LHCN-M2 (cell line): ENCODE results near the gene TMEM59L. TPM values are rescaled to one million over a fixed set of nuclear protein-coding genes. Genes with fewer than 3 reads are reported as not detected.
A peak's percentile ranks its signal among the peaks of the same experiment; 100 is the strongest.

Experiments used
- DNase-seq: peaks from one replicate; pipeline ENCODE4 v3.0.0-alpha.2; 2012; ENCODE audit warnings: low read depth
- total RNA-seq: library from RNA; depleted of rRNA; stranded (reverse); fragments of >200 nt; gene quantifications from 2 replicates; pipeline ENCODE4 v1.2.3, GENCODE V29; 2014

TMEM59L gene
- total RNA-seq, 1 experiment from 2014 or later, result 0.11 TPM

DNA sequence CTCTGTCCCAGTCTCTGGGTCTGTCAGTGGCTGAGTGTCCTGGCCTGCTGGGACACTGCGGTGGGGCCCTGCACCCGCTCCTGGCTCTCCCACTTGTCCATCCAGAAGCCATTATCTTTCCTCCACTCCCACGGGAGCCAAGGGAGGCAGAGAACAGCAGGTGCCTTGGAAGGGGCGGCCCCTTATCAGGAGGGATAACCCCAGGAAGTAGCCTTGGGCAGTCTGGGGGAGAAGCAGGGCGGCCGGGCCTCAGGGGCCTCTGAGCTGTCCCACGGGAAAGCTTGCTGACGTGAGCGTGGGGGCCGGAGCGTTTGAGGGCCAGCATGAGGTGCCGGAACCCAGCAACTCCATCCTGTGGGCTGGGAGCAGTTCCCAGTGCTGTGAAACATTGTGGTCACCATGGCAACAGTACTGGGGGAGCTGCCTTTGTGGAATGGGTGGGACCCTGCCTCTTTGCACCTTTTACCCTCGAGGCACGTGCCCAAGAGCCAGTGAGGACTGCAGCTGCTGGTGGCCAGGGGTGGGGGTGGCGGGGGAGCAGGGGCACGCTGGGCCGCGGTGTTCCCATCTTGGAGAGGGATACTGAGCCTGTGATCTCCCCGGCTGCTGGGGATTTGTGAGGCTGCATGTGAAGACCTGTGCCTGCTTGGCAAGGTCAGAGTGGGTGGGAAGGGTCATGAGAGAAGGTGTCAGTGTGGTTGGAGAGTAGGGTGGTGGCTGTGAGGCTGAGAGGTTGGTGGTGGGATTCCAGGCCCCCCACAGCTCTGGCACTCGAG lies 45.1 kb downstream of the TMEM59L start:
- DNase-seq, result no peak

DNA sequence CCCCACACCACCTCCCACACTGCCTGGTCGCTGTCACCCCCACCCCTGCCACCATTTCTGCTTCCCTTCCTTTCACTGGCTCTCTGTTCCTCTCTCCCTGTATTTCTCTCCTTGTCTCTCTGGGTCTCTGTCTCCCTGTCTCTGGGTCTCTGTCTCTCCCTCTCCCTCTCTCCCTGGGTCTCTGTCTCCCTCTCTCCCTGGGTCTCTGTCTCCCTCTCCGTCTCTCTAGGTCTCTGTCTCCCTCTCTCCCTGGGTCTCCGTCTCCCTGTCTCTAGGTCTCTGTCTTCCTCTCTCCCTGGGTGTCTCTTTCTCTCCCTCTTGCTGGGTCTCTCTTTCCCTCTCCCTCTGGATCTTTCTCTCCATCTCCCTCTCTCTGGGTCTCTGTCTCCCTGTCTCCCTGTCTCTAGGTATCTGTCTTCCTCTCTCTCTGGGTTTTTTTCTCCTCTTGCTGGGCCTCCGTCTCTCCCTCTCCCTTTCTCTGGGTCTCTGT lies 45.7 kb downstream of the TMEM59L start:
- no peak for DNase-seq

DNA sequence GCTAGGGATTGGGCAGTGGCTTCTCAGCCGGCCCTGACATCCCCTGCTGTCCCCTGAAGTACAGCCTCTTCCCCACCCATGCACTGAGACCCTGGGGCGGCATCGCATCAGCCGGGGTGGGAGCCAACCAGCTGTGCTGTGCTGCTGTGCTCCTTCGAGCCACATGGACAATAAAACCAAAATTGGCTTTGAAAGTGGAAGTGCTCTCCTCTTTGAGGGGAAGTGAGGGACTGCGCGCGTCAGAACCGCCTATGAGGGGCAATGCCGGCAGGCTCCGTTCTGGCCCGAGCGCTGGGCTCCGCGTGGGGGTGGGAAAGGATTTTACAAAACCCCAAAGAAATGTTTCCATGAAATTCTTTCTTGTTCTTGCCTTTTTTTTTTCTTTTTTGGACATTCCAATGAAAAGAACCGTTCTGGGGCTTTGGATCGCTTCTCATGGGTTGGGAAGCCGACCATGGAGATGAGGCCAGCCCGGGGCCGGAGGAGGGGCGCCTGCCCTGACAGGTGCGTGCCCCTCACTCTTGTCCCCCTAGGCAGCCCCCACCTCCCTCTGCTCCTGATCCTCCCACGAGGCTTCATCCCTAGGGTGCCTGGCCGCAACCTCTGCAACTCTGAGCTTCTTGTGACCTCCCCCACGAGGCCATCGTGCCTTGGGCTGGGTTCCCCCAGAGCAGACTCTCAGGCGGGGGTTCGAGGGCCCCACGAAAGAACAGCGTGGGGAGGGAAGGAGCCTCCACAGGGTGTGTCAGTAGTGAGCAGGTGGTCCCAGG lies 46.8 kb downstream of the TMEM59L start:
- DNase-seq, result no peak

DNA sequence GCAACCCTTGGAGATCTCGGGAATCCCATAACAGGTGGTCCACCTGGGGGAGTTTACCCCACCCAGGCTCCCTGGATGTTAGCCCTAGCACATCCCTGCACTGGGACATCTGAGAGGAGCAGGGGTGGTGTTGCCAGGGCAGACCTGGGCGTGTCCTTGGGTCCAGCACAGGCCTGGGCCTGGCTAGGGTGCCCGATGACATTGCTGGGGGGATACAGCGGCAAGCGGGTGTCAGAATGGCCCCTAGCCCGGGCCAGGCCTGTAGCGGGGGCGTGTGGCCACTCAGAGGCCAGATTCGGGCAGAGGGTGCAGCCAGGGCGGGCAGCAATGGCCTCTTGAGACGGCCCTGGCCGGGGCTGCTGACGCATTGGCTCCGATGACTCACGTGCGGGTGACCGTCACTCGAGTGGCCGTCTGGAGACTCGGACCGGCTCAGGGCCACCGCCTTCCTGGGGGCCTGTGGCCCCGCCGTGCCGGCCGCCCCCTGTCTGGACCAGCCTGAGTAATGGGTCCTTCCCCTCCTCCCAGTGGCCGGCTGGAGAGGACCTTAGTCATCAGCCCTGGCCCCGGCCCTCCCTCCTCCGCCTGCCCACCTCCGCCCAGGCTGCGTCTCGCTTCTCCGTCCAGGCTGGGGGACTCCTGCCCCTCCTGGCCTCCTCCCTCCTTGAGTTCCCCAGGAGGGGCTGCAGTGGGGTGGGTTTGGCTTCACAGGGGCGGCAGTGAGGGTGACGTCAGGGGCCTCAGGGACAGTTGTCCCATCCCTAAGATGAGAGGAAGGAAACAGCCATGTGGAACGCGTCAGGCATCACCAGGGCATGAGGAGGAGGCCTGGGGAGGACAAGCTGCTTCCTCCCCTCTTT lies 47.6 kb downstream of the TMEM59L start:
- DNase-seq, result peak; percentile 63

DNA sequence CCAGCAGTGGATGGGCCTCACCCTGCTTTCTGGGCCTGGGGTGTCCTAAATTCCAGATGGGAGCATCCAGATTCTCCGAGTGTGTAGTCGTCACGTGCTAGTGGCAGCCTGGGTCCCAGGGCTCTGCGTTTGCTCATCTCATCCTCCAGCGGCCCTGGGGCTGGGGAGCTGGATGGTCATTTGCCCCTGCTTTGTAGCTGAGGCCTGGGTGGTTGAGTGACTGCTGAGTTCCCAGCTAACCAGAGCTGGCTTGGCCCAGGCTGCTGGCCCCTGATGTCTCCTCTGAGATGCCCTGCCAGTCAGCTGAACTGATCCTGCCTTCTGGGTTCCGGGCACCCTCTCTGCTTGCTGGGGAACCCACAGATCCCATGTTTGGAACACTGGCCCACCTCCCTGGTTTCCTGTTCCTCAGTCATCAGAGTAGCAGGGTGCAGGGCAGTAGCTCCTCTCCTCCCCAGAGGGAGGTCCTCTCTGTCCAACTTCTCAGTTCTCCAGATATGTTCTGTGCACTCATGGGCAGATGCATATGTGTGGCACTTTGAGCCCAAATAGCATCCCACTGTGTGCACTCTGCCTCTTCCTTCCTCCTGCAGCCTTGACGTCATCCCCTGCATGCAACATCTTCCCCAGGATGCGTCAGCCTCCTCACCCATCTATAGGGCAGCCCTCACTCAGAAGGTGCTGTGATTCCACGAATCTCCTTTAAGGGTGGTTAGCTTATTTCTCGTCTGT lies 48.4 kb downstream of the TMEM59L start:
- no peak for DNase-seq

DNA sequence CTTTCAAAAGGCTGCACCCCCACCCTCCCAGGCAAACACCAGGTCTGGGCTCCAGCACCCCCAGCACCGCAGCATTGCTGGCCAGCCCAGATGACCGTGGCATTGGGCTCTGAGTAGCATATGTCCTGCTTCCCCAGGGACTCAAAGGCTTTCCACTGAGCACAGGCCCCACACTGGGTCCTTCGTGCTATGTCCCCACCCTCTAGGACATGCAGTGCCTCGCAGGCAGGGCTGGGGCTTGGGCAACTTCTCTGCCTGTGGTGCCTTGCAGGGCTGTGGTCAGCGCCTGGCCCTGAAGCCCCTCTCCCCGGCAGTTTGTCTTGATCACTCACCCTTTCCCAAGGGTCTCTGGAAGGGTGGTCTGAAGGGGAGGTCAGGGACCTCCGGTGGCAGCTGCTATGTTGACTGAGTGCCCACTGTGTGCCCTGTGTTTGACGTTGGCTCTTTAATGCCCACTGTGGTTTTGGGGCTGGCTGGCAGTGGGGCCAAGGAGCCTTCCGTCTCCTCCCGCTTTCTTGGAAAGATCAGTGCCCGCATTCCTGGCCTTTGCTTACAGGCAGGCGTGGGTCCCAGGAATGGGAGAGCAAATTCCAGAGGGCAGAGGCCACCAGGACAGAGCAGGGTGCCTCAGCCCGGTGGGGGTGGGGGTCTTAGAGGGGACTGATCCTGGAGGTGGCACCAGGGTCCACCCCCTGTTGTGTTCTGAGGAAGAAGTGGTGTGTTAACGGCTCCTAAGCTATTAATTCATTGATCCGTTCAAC lies 50.5 kb downstream of the TMEM59L start:
- DNase-seq, result no peak

DNA sequence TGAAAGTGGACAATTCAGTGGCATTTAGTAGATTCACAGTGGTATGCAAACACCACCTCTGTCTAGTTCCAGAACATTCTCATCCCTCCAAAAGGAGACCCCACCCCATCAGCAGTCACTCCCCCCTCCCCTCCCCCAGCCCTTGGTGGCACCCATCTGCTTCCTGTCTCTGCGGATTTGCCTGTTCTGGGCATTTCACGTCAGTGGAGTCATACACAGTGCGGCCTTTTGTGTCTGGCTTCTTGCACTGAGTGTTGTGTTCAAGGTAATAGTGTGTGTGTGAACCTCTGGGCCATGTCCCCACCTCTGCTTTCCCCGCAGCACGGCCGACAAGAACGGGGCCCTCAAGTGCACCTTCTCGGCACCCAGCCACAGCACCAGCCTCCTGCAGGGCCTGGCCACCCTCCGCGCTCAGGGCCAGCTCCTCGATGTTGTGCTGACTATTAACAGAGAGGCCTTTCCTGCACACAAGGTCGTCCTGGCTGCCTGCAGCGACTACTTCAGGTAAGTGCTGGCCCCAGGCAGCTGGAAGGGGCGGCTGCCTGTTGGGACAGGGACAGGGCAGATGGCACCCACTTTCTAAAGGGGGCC lies 51.4 kb downstream of the TMEM59L start:
- no peak for DNase-seq

DNA sequence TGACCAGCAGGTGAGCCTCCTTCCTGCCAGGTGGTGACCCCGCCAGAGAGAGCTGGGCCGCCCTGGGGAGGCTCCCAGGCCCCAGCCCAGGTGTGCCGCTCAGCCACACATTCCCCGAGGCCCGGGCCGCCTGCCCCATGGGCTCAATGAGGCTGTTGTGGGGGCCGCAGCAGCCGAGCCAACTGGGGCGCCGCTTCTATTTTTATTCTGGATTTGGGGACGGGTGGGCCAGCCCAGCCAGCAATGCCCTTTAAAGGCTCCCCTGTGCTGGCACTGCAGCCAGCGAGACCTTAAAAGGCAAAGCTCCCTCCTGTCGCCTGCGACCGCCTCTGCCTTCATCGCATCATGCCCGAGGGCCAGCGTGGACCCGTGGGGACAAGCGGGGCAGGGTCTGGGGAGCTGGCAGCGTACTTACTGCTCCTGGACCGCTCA lies 53.1 kb downstream of the TMEM59L start:
- no peak for DNase-seq

DNA sequence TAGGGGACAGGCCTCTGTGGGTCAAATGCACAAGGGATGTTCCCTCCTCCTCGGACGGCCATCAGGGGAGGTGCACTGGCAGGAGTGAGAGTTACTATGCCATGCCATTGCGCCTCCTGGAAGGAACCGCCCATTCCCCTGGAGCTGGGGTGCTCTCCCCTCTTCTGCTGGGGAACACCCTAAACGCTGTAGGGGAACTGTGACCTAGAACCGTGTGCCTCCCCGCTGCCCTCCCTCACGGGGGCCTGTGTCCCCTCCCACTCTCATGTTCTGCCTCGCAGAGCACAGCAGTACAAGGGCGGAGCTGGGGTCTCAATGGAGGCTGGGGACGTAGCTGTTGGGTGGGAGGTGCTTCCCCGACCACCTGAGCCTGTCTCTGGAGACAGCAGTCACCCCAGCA lies 53.6 kb downstream of the TMEM59L start:
- no peak for DNase-seq

DNA sequence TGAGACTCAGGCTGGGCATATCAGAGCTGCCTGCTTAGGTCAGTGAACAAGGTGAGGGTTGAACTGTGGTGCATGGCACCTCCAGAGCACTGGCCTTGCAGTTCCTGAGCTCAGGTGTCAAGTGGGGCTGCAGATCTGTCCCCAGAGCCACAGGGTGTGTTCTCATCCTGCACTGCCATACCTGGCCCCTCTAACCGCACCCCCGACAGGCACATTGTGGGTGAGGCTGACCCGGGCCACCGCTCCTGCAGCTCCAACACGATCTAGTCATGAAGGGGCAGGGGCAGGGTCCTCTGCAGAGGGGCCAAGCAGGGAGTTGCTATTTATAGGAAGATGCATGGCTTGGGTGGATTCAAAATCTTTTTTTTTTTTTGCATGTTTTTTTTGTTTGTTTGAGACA lies 54.1 kb downstream of the TMEM59L start:
- DNase-seq, result no peak

DNA sequence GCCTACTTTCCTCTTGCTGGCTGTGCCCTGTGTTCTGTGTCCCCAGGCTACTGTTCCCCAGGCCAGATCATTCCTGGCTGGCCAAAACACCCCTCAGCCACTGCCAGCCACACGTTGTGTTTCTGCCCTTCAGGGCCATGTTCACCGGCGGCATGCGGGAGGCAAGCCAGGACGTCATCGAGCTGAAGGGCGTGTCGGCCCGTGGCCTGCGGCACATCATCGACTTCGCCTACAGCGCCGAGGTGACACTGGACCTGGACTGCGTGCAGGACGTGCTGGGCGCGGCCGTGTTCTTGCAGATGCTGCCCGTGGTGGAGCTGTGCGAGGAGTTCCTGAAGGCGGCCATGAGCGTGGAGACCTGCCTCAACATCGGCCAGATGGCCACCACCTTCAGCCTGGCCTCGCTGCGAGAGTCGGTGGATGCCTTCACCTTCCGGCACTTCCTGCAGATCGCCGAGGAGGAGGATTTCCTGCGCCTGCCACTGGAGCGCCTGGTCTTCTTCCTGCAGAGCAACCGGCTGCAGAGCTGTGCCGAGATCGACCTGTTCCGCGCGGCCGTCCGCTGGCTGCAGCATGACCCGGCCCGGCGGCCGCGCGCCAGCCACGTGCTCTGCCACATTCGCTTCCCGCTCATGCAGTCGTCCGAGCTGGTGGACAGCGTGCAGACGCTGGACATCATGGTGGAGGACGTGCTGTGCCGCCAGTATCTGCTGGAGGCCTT lies 55.0 kb downstream of the TMEM59L start:
- DNase-seq, result no peak

DNA sequence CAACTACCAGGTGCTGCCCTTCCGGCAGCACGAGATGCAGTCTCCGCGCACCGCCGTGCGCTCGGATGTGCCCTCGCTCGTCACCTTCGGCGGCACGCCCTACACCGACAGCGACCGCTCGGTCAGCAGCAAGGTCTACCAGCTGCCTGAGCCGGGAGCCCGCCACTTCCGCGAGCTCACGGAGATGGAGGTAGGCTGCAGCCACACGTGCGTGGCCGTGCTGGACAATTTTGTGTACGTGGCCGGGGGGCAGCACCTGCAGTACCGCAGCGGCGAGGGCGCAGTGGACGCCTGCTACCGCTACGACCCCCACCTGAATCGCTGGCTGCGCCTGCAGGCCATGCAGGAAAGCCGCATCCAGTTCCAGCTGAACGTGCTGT lies 55.6 kb downstream of the TMEM59L start:
- DNase-seq, result no peak

DNA sequence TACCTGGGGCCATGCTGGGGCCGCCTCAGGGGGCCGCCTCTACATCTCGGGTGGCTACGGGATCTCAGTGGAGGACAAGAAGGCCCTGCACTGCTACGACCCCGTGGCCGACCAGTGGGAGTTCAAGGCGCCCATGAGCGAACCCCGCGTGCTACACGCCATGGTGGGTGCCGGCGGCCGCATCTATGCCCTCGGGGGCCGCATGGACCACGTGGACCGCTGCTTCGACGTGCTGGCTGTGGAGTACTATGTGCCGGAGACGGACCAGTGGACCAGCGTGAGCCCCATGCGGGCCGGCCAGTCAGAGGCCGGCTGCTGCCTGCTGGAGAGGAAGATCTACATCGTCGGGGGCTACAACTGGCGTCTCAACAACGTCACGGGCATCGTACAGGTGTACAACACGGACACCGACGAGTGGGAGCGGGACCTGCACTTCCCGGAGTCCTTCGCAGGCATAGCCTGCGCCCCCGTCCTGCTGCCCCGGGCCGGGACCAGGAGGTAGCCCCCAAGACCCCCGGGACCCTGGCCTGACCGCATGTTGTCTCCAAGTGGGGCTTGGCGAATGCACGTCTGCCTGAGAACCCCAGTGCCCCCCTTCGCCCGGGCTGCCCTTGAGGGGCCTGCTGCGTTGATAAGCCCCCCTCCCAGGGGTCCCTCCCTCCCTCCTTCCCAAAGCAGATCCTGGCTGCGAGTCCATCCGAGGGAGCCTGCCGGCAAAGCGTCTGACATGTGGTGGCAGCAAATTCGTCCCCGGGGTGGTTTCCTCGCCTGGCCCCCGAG lies 56.3 kb downstream of the TMEM59L start:
- DNase-seq, result no peak

DNA sequence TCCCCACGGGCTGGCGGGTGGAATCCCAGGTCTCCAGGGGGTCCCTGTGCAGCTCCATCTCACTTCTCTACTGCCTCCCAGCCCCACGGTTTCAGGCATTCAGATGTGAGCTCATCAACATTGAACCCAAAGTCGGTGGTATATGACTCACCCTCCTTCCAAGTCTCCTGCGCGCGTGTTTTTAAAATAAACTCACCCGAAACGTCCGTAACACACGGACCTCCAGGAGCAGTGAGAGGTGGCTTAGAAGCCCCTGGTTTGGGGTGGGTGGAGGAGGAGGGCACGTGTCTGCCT lies 56.8 kb downstream of the TMEM59L start:
- no peak for DNase-seq

DNA sequence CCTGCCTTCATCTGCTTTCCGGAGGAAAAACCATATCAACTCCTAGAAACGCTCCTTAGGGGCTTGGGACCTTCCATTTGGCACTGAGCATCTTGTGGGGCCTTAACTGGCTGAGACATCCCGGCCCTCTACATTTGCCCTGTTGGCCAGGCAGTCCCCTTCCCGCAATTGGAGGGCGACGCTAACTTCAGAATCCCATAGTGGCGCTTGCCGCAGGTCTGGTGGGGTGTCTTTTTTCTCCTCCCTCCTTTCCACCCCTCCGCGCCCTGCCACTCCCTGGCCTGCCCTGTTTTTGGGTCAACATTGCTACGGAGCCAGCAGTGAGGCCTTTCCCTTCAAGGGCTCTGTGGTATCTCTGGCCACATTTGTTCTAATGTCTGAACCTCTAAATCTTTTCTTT lies 57.2 kb downstream of the TMEM59L start:
- DNase-seq, result no peak

DNA sequence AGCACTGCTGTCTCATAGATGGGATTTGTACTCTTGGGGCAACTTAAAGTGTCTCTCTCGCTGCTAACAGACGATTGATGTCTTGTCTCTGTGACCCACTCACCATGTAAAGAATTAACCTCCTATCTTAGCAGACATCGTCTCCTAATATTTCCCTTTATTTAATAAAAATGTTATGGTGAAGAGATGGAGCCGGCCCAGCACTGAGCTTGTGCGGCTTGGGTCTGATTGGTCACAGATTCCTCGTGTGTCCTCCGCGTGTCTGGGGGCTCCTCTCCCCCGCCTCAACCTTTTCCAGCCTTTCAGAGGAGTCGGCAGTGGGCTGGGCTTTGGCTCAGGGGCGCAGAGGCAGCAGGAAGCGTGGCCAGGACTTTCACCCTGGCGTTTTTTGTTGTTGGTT lies 57.6 kb downstream of the TMEM59L start:
- DNase-seq, result no peak
